ENCODE results near the gene SEPTIN10.

GRCh38 chr2:109512076-109512475 lies 101.7 kb downstream of the SEPTIN10 start:
- TF ChIP-seq EZH2 (IDR thresholded peaks at IDR 0.05; ENCODE audit: insufficient read depth, low read length), result no peak
- no peak for TF ChIP-seq CTCF (IDR thresholded peaks at IDR 0.05; ENCODE audit: insufficient read depth, low read depth, low read length)

Measured in astrocyte (in vitro differentiated cells and primary cell).